Liver (tissue), 3 donors: ENCODE measurements around the gene GATC.

Experiments
- ATF3 ChIP-seq: IDR thresholded peaks from 2 replicates; pipeline ENCODE4 v1.6.1; 2016; ENCODE audit warnings: antibody characterized with exemption
- CTCF ChIP-seq: fragments of 150-350 bp; IDR thresholded peaks from 2 replicates; pipeline ENCODE4 v1.5.1; 2017; ENCODE audit warnings: improper control_type of control experiment, low read depth, low read length; ENCODE audit not compliant: missing input control
- NR2F2 ChIP-seq: IDR thresholded peaks from 2 replicates; pipeline ENCODE4 v1.6.1; 2016; ENCODE audit warnings: antibody characterized with exemption
- TAF1 ChIP-seq: conservative IDR thresholded peaks from 2 replicates; pipeline ENCODE4 v1.6.1; 2016; ENCODE audit warnings: antibody characterized with exemption, mild to moderate bottlenecking
- YY1 ChIP-seq: IDR thresholded peaks from 2 replicates; pipeline ENCODE4 v1.6.1; 2016; ENCODE audit warnings: antibody characterized with exemption, mild to moderate bottlenecking
- donor health status: healthy.
- donor health status: healthy.

- no peak for TF ChIP-seq ATF3
- no peak for TF ChIP-seq CTCF
- no peak for TF ChIP-seq YY1
- no peak for TF ChIP-seq TAF1
- TF ChIP-seq NR2F2, result no peak
Measured at GRCh38 chr12:120453060-120453750, 7.0 kb downstream of the GATC start.
